ENCODE results near the gene ATP5F1A.

The ATP5F1A gene

DNA sequence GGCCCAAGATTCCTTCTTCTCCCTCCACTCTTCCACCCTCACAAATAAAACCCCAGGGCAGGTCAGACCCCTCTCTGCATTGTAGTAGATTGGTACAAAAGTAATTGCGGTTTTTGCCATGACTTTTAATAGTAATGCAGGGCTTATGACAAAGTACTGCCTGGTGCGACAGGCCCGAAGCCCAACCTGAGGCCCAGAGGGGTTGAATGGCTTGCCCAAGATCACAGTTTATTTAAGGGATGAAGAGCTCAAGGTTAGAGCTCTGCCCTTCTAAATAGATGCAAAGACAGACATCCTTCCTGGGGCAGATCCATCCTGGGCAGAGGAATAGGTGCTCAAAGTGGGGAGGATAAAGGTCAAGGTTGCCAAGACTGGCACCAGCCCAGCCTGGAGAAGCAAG lies 25.1 kb downstream of the ATP5F1A start:
- Histone ChIP-seq H3K9ac (ENCODE audit: low read depth, low read length) (no peak overlapping the region), H3K36me3 (ENCODE audit: insufficient read depth, low read depth, low read length) (no peaks in the 10 kb centered on the region; the same call in 1 of the 2 replicates), H3K27ac (ENCODE audit: low read length) (no peak overlapping the region), H3K4me3 (ENCODE audit: low read length) (no peak overlapping the region), H3K27me3 (ENCODE audit: insufficient read depth, low read length) (peaks cover 43% of the 10 kb centered on the region), H3K9me3 (ENCODE audit: insufficient read depth, low read depth, low read length) (no peaks in the 10 kb centered on the region), H3K4me1 (ENCODE audit: insufficient read depth, low read length) (no peaks in the 10 kb centered on the region)

DNA sequence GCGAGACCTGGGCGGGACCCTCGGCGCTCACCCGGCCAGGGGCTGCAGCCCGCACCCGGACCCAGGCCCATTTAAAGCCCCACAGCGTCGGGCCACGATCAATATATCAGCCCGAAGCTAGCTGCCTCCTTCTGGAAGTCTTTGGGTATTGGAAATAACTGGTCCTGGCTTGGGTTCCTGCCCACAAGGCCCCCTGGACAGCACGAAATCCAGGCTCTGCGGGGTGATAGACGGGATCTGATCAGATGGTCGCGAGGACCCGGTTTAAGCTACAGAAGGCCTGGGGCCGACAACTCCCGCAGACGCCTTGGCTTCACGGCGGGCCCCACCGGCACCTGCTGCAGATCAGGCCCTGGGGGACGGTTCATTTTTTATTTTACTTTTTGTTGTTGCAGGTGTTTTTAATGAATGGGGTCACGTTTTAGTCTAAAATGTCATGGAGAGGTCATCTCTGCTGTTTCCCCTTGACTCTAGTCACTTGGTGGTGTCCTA lies 25.7 kb downstream of the ATP5F1A start:
- peaks cover 43% of the 10 kb centered on the region for H3K27me3 ChIP-seq (ENCODE audit: insufficient read depth, low read length)
- H3K4me3 ChIP-seq (ENCODE audit: low read length), result peak overlapping the region; percentile 74
- no peaks in the 10 kb centered on the region for H3K9me3 ChIP-seq (ENCODE audit: insufficient read depth, low read depth, low read length)
- H3K27ac ChIP-seq (ENCODE audit: low read length), result no peak overlapping the region
- H3K9ac ChIP-seq (ENCODE audit: low read depth, low read length), result no peak overlapping the region; the same call in 1 of the 2 replicates
- H3K36me3 ChIP-seq (ENCODE audit: insufficient read depth, low read depth, low read length), result no peaks in the 10 kb centered on the region
- no peaks in the 10 kb centered on the region for H3K4me1 ChIP-seq (ENCODE audit: insufficient read depth, low read length)

DNA sequence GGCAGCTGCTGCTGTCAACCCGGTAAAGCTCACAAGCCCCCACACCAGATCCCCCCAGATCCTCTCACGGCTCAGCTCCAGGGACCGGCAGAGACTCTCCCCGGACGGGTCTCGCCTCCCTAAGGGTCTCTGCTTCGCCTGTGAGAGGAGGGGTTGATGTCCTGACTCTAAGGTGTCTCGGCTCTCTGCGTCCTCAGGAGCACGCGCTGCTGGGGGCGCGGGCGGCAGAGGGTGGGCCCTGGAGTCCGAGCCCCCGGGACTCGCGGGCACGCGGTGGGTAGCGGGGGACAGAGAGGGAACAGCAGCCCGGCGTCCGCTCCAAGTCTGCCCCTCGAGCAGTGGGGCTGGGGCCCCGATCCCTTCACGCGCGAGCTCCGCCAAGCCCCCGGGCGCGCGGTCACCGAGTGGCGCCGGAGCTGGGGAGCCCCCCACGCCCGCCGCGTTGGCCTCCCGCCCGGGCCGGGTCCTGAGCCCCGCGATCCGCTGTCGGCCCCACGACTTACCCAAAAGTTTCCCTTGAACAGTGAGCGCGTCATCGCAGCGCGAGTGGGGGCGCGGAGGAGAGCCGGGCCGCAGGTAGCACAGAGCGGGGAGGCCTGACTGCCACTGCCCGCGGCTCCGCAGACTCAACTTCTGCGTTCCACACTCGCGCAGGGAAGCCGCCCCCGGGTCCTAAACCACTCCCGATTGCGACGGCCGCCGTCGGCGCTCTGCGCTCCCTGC lies 26.3 kb downstream of the ATP5F1A start, which contains the start of gene PSTPIP2:
TSS of gene PSTPIP2 (minus strand) at position 608 of the 723 bp plus-strand sequence. CDS start at position 536, 72 bp downstream.
- Histone ChIP-seq H3K9ac (ENCODE audit: low read depth, low read length) (peak within 1 kb of the TSS; percentile 56; the same call in 1 of the 2 replicates), H3K4me3 (ENCODE audit: low read length) (peak within 1 kb of the TSS; percentile 74), H3K27ac (ENCODE audit: low read length) (no peak within 1 kb of the TSS)

DNA sequence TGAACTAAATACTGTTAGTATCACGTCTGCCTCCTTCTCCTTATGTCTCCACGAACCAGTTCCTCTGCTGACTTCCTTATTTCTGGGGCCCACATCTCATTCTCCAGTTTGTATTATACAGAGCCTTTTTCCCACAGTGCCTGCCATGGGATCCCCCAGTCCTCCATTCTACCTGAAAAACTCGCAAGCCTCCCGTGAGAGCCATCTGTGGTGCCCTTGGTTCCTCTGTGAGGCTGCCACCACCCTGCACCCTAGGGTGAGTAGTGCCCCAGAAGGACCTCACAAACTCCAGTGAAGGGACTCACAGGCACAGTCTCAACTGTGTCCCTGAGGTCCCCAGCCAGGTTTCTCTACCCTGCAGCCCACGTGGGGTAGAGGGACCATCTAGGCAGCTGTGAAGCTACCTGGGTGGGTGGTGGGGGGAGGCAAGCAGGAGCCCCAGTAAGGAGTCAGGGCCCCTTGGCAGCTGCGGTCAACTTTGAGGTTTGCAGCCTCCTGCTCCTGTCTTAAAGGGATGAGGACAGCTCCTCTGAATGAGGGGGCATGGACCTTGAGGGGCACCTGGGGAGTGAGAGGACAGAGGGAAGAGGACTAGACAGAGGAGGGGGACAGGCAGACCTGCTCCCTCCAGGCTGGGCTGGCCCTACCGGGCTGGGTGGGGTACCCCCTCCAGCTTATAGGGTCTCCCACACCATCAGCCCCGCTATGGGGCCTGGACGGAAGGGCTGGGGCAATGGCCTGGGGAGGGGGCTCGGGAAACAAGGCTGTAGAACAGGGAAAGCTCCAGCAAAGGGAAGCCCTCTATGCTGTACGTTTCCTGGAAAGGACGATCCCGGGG lies 27.1 kb downstream of the ATP5F1A start:
- Histone ChIP-seq H3K36me3 (ENCODE audit: insufficient read depth, low read depth, low read length) (no peaks in the 10 kb centered on the region), H3K27ac (ENCODE audit: low read length) (no peak overlapping the region), H3K4me3 (ENCODE audit: low read length) (peak overlapping the region; percentile 74), H3K9ac (ENCODE audit: low read depth, low read length) (peak overlapping the region; percentile 56; the same call in 1 of the 2 replicates), H3K4me1 (ENCODE audit: insufficient read depth, low read length) (no peaks in the 10 kb centered on the region), H3K9me3 (ENCODE audit: insufficient read depth, low read depth, low read length) (no peaks in the 10 kb centered on the region), H3K27me3 (ENCODE audit: insufficient read depth, low read length) (peaks cover 43% of the 10 kb centered on the region)

More for the DNA sequence above, 26.3 kb downstream of the ATP5F1A start, which contains the start of gene PSTPIP2:
- H3K27me3 ChIP-seq (ENCODE audit: insufficient read depth, low read length), result peaks cover 43% of the 10 kb centered on the region
- no peaks in the 10 kb centered on the region for H3K9me3 ChIP-seq (ENCODE audit: insufficient read depth, low read depth, low read length)
- no peaks in the 10 kb centered on the region for H3K36me3 ChIP-seq (ENCODE audit: insufficient read depth, low read depth, low read length)
- no peaks in the 10 kb centered on the region for H3K4me1 ChIP-seq (ENCODE audit: insufficient read depth, low read length)

DNA sequence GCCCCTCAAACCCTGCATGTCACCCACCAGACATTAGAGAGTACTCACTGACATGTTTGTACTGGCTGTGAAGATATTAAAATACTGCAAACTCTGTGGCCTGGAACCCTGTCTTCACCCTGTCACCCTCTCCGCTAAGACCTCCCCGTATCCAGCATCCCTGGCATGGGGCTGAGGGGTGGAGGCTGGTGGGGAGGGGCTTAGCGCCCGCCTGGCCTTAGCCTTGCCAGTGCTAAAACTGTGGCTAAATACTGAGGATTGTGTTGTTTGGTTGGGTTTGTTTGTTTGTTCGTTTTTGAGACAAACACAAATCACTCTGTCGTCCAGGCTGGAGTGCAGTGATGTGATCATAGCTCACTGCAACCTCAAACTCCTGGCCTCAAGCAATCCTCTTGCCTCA lies 27.9 kb downstream of the ATP5F1A start:
- no peak overlapping the region for H3K27ac ChIP-seq (ENCODE audit: low read length)
- no peaks in the 10 kb centered on the region for H3K36me3 ChIP-seq (ENCODE audit: insufficient read depth, low read depth, low read length)
- peaks cover 43% of the 10 kb centered on the region for H3K27me3 ChIP-seq (ENCODE audit: insufficient read depth, low read length)
- no peaks in the 10 kb centered on the region for H3K9me3 ChIP-seq (ENCODE audit: insufficient read depth, low read depth, low read length)
- no peaks in the 10 kb centered on the region for H3K4me1 ChIP-seq (ENCODE audit: insufficient read depth, low read length)
- H3K4me3 ChIP-seq (ENCODE audit: low read length), result no peak overlapping the region
- no peak overlapping the region for H3K9ac ChIP-seq (ENCODE audit: low read depth, low read length)

DNA sequence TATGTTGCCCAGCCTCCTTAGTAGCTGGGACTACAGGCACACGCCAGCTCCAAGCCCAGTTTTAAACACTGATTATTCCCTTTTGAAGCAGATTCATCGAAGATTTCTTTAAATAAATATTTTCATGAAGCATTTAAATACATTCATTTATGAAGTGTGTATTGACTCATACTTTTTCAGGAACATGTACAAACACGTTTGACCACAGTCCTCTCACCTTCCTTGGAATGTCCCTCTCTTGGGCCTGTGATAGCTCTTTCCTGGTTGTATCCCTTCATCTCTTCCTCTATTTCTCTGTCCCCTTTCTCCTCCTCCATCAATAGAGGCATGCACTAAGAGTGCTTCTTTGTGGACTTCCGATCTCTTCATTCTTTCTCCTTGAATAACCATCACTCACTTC lies 28.6 kb downstream of the ATP5F1A start:
- H3K4me1 ChIP-seq (ENCODE audit: insufficient read depth, low read length), result no peaks in the 10 kb centered on the region
- H3K4me3 ChIP-seq (ENCODE audit: low read length), result no peak overlapping the region
- no peak overlapping the region for H3K9ac ChIP-seq (ENCODE audit: low read depth, low read length)
- no peak overlapping the region for H3K27ac ChIP-seq (ENCODE audit: low read length)
- H3K36me3 ChIP-seq (ENCODE audit: insufficient read depth, low read depth, low read length), result no peaks in the 10 kb centered on the region
- H3K9me3 ChIP-seq (ENCODE audit: insufficient read depth, low read depth, low read length), result no peaks in the 10 kb centered on the region
- peaks cover 43% of the 10 kb centered on the region for H3K27me3 ChIP-seq (ENCODE audit: insufficient read depth, low read length)

DNA sequence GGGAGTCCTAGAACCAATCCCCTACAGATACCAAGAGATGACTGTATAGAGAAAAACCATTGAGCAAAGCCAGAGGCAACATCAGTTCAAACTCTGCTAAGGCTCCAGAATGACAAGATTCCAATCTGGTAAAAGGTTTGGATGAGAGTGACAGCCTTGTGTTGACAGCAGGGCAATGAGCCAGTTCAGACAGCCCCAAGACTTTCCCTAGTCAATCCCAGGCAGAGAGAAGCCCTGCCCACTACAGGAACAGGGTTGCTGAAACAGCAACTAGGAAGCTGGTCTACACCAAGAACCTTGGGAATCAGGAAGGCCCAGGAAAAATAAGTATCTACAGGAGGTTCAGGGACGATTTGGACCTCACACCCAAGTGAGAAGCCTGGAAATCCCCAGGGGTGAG lies 29.3 kb downstream of the ATP5F1A start:
- H3K36me3 ChIP-seq (ENCODE audit: insufficient read depth, low read depth, low read length), result no peaks in the 10 kb centered on the region
- H3K4me3 ChIP-seq (ENCODE audit: low read length), result no peak overlapping the region
- H3K9ac ChIP-seq (ENCODE audit: low read depth, low read length), result no peak overlapping the region
- no peaks in the 10 kb centered on the region for H3K4me1 ChIP-seq (ENCODE audit: insufficient read depth, low read length)
- H3K27ac ChIP-seq (ENCODE audit: low read length), result no peak overlapping the region
- H3K9me3 ChIP-seq (ENCODE audit: insufficient read depth, low read depth, low read length), result no peaks in the 10 kb centered on the region
- peaks cover 43% of the 10 kb centered on the region for H3K27me3 ChIP-seq (ENCODE audit: insufficient read depth, low read length)

DNA sequence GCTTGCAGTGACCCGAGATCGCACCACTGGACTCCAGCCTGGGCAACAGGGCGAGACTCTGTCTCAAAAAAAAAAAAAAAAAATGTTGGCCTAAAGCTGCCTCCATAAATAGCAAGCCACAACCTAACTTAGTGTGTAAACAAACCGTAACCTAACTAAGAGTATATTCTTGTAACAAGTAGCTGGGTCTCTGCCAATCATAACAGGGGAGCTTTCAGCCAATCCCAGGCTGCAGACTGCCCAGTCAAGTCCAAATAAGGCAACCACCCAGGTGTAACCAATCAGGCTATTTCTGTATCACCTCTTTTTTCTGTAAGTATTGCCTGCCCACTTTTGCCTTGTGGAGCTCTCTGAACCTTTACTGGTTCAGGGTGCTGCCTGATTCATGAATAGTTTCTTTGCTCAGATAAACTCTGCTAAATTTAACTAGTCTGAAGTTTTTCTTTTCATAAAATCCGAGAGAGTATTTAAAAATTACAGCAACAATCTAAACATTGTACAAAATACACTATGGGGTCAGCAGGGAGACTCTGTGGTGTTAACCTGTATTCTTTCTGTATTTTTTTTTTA lies 30.6 kb downstream of the ATP5F1A start:
- Histone ChIP-seq H3K27me3 (ENCODE audit: insufficient read depth, low read length) (peaks cover 32% of the 10 kb centered on the region), H3K9ac (ENCODE audit: low read depth, low read length) (no peak overlapping the region), H3K4me1 (ENCODE audit: insufficient read depth, low read length) (no peaks in the 10 kb centered on the region), H3K9me3 (ENCODE audit: insufficient read depth, low read depth, low read length) (no peaks in the 10 kb centered on the region), H3K27ac (ENCODE audit: low read length) (no peak overlapping the region), H3K4me3 (ENCODE audit: low read length) (no peak overlapping the region), H3K36me3 (ENCODE audit: insufficient read depth, low read depth, low read length) (no peaks in the 10 kb centered on the region)

DNA sequence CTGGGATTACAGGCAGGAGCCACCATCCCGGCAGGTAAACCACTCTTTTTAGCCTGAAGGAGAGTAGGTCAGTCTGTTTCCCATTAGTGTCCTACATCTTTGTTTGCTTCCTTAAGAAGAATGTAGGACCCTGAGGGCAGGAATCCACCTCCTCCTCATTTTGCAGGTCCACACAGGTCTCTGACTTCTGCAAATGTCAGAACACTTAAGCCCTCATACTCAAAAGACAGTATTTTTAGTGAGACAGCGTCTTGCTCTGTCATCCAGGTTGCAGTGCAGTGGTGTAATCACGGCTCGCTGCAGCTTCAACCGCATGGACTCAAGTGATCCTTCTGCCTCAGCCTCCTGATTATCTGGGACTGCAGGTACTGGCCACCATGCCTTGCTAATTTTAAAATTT lies 35.3 kb downstream of the ATP5F1A start:
- no peaks in the 10 kb centered on the region for H3K36me3 ChIP-seq (ENCODE audit: insufficient read depth, low read depth, low read length)
- no peak overlapping the region for H3K4me3 ChIP-seq (ENCODE audit: low read length)
- H3K9me3 ChIP-seq (ENCODE audit: insufficient read depth, low read depth, low read length), result no peaks in the 10 kb centered on the region
- H3K27me3 ChIP-seq (ENCODE audit: insufficient read depth, low read length), result no peaks in the 10 kb centered on the region
- H3K27ac ChIP-seq (ENCODE audit: low read length), result no peak overlapping the region
- no peaks in the 10 kb centered on the region for H3K4me1 ChIP-seq (ENCODE audit: insufficient read depth, low read length)
- H3K9ac ChIP-seq (ENCODE audit: low read depth, low read length), result no peak overlapping the region

DNA sequence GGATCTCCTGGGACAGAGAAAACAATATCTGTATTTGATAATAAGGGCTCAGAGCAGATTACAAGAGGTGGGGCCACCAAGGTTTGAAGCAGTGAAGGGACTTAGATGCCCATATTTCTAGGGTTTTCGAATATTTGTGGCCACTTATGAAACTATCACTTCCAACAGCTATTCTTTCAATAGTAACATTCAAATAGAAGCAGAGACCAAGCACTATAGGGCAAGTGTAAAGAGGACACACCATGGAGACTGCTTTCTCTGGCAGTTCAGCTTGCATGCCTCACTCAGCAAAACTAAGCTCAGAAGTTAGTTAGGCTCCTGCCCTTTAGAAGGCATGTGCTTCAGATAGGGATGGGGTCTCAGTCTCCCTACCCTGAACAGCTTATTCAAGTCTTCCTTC lies 36.3 kb downstream of the ATP5F1A start:
- H3K9ac ChIP-seq (ENCODE audit: low read depth, low read length), result no peak overlapping the region
- no peaks in the 10 kb centered on the region for H3K9me3 ChIP-seq (ENCODE audit: insufficient read depth, low read depth, low read length)
- H3K4me1 ChIP-seq (ENCODE audit: insufficient read depth, low read length), result no peaks in the 10 kb centered on the region
- no peak overlapping the region for H3K4me3 ChIP-seq (ENCODE audit: low read length)
- no peaks in the 10 kb centered on the region for H3K36me3 ChIP-seq (ENCODE audit: insufficient read depth, low read depth, low read length)
- no peaks in the 10 kb centered on the region for H3K27me3 ChIP-seq (ENCODE audit: insufficient read depth, low read length)
- no peak overlapping the region for H3K27ac ChIP-seq (ENCODE audit: low read length)

DNA sequence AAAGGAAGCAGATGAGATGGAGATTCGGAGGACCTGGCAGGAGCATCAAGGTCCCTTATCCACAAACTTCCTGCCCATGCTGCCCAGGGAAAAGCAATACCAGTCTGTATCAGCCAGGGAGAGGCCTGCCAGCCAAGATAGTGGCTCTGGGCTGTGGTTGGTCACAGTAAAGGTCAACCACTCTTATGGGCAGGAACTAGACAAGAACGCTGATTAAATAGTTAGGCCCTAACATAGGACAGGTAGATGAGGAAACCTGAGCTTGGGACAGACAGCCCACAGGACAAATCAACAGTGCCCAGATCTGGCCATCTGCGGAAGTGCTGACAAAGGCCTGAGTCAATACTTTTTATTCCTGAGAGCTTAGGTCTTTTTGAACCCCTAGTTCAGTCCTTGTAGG lies 36.7 kb downstream of the ATP5F1A start:
- H3K27ac ChIP-seq (ENCODE audit: low read length), result no peak overlapping the region
- H3K36me3 ChIP-seq (ENCODE audit: insufficient read depth, low read depth, low read length), result no peaks in the 10 kb centered on the region
- H3K4me1 ChIP-seq (ENCODE audit: insufficient read depth, low read length), result no peaks in the 10 kb centered on the region
- H3K4me3 ChIP-seq (ENCODE audit: low read length), result no peak overlapping the region
- H3K27me3 ChIP-seq (ENCODE audit: insufficient read depth, low read length), result no peaks in the 10 kb centered on the region
- H3K9me3 ChIP-seq (ENCODE audit: insufficient read depth, low read depth, low read length), result no peaks in the 10 kb centered on the region
- no peak overlapping the region for H3K9ac ChIP-seq (ENCODE audit: low read depth, low read length)
